NCI-H2196 treated with DMSO at 0.1 percent for 48 hours (cell line): Measurements from ENCODE around the gene TSPYL2.

Experiments used
- DNase-seq: peaks from one replicate; lab custom pipeline; 2025; ENCODE audit not compliant: unreplicated experiment; lab: John Stamatoyannopoulos, UW

Gene TSPYL2

DNA sequence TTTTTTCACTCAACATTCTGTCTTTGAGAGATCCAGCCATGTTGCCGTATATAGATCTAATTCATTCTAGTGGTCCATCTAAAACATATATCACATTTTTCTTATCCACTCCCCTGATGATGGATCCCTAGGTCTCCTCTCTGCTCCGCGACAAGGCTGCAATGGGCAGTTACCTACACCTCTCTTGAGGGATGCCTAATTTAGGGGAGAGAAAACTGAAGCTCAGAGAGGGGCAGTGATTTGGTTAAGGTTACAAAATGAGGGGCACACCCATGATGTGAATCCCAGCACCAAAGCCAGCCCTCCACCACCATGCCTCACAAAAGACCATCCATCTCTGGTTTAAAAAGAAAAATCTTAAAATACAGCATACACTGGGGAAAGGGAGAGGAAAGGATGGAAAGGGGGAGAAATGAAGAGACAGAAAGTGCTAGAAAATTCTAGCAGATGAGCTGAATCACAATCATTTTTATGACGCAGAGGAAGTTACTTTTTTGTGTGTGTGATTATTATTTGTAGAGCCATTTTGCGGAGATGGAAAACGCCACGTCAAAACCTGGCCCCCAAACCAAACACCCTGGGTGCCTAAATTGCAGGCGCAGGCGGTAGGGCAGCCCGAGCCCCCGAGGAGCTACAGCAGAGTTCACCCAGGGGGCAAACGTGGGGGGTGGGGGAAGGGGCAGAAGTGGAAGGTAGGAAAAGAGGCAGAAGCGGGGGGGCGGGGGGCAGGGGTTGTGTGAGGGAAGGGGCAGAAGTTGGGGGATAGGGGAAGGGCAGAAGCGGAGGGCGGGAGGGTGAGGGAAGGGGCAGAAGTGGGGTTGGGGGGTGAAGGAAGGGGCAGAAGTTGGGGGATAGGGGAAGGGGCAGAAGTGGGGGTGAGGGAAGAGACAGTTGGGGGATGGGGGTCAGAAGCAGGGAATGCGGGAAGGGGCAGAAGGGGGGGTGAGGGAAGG lies 1.3 kb upstream of the TSPYL2 start:
- DNase-seq, result no peak

DNA sequence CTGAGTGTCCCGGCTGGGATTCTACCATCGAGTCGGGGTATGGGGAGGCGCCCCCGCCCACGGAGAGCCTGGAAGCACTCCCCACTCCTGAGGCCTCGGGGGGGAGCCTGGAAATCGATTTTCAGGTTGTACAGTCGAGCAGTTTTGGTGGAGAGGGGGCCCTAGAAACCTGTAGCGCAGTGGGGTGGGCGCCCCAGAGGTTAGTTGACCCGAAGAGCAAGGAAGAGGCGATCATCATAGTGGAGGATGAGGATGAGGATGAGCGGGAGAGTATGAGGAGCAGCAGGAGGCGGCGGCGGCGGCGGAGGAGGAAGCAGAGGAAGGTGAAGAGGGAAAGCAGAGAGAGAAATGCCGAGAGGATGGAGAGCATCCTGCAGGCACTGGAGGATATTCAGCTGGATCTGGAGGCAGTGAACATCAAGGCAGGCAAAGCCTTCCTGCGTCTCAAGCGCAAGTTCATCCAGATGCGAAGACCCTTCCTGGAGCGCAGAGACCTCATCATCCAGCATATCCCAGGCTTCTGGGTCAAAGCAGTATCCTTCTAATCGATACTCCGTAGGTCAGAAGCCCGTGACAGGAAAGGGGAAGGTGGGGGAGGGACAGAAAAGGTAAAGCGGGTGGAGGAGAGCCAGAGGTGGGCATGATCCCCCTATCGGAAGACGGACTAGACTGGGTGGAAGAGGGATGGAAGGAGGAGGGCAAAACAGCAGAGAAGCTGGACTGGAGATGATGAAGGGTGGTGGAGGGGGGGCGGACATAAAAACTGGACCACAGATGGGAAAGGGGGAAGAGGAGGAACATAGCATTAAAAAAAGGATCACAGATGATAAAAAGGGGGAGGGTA lies 828 bp downstream of the TSPYL2 start:
- DNase-seq, result no peak

DNA sequence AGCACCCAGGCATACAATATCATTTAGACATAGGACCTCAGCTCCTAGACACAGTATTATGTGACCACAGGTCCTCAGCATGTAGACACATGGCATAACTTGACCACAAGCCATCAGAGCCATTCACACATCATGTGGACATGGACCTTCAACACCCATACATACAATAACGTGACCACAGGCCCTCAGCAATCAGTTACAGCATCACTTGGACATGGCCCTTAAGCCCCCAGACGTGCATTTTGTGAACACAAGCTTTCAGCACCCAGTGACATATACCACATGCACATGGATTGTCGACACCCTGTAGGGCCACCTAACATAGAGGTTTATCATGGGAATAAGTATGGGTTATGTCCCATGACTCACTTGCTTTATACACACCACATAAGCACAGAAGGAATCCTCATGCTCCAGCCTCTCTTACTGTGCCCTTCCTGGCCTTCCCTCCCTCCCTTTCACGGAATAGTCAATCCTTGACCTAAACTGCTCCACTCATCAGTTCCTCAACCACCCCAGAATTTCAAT lies 1.9 kb downstream of the TSPYL2 start:
- DNase-seq, result no peak

DNA sequence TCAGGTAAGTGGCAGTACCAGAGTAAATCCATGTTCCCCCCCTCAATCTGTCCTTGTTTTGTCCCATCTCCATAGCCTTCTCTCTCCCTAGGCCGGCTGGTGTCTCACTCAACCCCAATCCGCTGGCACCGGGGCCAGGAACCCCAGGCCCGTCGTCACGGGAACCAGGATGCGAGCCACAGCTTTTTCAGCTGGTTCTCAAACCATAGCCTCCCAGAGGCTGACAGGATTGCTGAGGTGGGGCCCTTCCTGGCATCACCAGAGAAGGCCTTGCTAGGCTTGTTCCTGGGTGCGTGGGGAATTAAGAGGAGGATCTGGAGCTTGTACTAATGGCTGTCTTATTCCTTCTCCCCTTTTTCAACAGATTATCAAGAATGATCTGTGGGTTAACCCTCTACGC lies 2.7 kb downstream of the TSPYL2 start:
- no peak for DNase-seq

DNA sequence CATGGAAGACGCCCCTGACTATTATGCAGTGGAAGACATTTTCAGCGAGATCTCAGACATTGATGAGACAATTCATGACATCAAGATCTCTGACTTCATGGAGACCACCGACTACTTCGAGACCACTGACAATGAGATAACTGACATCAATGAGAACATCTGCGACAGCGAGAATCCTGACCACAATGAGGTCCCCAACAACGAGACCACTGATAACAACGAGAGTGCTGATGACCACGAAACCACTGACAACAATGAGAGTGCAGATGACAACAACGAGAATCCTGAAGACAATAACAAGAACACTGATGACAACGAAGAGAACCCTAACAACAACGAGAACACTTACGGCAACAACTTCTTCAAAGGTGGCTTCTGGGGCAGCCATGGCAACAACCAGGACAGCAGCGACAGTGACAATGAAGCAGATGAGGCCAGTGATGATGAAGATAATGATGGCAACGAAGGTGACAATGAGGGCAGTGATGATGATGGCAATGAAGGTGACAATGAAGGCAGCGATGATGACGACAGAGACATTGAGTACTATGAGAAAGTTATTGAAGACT lies 3.6 kb downstream of the TSPYL2 start:
- DNase-seq, result no peak

GRCh38 chrX:53086464-53086863 lies 4.3 kb downstream of the TSPYL2 start:
- no peak for DNase-seq

- DNase-seq, result no peak
These were observed 5.2 kb downstream of the TSPYL2 start for GRCh38 chrX:53087388-53087831.

DNA sequence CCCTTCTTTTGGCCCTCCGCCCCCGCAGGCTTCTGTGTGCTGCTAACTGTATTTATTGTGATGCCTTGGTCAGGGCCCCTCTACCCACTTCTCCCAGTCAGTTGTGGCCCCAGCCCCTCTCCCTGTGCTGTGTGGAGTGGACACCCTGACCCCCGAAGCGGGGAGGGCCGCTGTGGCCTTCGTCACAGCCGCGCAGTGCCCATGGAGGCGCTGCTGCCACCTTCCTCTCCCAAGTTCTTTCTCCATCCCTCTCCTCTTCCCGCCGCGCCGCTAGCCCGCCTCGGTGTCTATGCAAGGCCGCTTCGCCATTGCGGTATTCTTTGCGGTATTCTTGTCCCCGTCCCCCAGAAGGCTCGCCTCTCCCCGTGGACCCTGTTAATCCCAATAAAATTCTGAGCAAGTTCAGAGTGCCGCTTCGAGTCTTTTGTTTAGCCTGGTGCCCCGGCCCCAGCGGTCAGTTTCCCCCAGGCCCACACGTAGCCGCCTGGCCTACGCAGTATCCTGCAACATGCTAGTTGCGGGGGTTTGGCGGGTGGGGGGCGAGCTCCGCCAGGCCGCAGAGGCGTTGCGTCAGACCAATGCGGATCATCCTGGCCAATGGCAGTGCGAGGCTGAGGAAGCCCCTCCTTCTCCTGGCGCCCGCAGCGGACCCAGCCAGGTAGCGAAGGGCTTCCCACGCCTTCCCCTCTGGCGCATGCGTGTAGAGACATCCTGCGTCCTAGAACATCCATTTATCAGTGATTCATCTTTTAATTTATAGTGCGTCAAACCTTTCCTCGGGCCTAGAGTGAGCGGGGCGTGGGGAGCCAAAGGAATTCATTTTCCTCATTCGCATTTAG lies 6.2 kb downstream of the TSPYL2 start:
- DNase-seq, result peak; percentile 52

GRCh38 chrX:53089224-53089842 lies 7.2 kb downstream of the TSPYL2 start:
- DNase-seq, result peak; percentile 25

DNA sequence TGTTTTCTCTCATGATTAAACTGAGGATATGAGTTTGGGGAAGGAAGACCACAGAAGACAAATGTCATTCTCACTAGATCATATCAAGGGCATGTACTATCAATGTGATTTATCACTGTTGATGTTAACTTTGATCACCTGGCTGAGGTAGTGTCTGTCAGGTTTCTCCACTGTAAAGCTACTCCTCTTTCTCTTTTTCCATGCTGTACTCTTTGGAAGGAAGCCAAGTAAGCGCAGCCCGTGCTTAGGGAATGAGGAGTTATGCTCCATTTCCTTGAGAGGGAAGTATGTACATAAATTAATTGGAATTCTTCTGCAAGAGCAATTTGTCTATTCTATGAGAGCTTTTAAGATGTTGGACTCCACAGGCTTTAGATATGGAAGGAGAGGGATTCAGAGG lies 7.8 kb downstream of the TSPYL2 start:
- no peak for DNase-seq

DNA sequence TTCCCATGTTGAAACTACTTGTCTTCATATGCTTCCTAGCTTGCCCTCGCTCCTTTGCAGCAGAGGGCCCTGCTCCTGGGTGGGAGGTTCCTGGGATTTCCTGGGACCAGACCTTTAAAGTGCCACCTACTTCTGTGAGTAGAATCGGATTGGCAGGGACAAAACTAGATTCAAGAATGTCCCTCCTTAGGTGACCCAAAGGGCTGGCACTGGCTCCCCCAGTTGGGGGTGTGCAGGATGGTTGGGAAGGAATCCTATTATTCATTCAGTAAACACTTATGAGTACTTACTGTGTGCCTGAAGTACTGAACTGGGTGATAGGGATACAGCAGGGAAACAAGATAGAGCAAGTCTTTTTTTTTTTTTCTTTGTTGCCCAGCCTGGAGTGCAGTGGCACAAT lies 9.2 kb downstream of the TSPYL2 start:
- no peak for DNase-seq

GRCh38 chrX:53093177-53093655 lies 11.0 kb downstream of the TSPYL2 start:
- no peak for DNase-seq

- peak; percentile 84 for DNase-seq
These were observed 11.8 kb downstream of the TSPYL2 start, which contains the start of gene KANTR for GRCh38 chrX:53093748-53094581. Gene KANTR (plus strand): TSS chrX:53094142. CDS start chrX:53124273, 30,131 bp downstream.

DNA sequence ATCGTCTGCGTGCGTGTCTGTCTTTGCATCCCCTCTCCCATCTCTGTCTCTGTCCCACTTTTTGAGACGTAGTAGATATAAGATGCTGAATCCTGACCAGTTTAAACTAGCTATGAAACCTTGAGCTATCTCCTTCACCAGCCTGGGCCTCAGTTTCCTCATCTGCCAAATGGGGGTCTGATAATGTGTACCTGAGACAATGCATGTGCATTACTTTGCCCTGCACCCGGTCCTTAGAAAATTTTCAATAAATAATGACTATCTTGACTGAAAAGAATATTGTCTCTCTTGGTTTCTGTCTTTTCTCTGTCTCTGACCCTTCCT lies 12.4 kb downstream of the TSPYL2 start:
- DNase-seq, result no peak

- no peak for DNase-seq
These were observed 13.6 kb downstream of the TSPYL2 start for GRCh38 chrX:53095796-53096195.

DNA sequence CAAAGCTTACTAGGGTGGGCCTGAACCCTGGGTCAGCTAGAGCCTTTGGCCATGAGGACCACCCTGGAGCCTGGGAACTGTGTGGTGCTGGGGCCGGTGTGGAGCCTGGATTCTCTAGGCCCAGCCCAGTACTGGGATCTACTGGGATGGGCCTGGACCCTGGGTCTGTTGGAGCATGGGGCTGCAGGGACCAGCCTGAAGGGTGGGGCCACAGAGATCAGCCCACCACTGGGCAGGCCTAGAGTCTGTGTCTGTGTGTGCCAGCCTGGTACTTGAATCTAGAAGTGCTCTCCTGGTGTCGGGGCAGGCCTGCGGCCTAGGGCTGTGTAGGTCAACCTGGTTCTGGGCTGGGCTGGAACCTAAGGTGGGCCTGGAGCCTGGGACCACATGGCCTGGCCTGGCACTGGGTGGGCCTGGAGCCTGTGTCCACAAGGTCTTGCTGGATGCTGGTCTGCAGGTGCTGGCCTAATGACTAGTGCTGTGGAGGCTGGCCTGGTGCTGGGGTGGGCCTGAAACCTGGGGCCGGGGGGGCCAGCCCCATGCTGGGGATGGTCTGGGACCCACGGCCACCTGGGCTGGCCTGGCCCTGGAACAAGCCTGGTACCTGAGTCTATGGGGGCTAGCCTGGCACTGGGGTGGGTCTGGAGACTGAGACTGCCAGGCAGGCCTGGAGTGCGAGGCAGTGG lies 32.8 kb downstream of the TSPYL2 start:
- DNase-seq, result no peak

DNA sequence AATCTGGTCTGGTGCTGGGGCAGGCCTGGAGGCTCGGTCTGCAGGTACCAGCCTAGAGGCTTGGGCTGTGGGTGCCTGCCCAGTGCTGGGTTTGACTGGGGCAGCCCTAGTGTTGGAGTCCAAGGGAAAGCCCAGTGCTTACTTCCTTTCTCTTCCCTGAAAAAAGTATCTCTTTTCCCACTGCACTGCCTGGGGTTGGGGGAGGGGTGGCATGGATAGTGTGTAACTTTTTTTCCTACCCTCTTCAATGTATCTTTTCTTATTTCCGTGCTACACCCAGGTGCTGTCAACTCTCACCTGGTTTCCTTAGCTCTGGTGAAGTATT lies 33.3 kb downstream of the TSPYL2 start:
- DNase-seq, result no peak

- no peak for DNase-seq
These were observed 33.9 kb downstream of the TSPYL2 start for GRCh38 chrX:53116101-53116500.

- no peak for DNase-seq
These were observed 39.8 kb downstream of the TSPYL2 start for GRCh38 chrX:53122013-53122412.
